Transverse colon (tissue), 4 donors: ENCODE measurements around the gene HOXB1. TPM values are rescaled to one million over a fixed set of nuclear protein-coding genes. Genes with fewer than 3 reads are reported as not detected.
"Not testable (repeated sequence)": the region's sequence is repeated elsewhere in the genome, so short reads cannot be mapped to it uniquely, and the experiment has no call there.

Experiments used
- DNase-seq: peaks from one replicate; pipeline ENCODE4 v3.0.0-alpha.2; 2019
- H3K27ac ChIP-seq, 4 donors: fragments of 200-600 bp; sonication (generic); 2 replicates each; pipeline ENCODE4 v1.5.1; 2016 to 2018; ENCODE audit warnings: inconsistent platforms in 4 of 4
- H3K27me3 ChIP-seq: fragments of 200-600 bp; sonication (generic); 2 replicates; pipeline ENCODE4 v1.5.1; 2017; ENCODE audit warnings: inconsistent platforms
- H3K36me3 ChIP-seq, 4 donors: fragments of 200-600 bp; sonication (generic); 2 replicates each; pipeline ENCODE4 v1.5.1; 2017 to 2019; ENCODE audit warnings: inconsistent platforms in 4 of 4
- H3K4me1 ChIP-seq, 4 donors: fragments of 200-600 bp; sonication (generic); 2 replicates each; pipeline ENCODE4 v1.5.1; 2017 to 2020; ENCODE audit warnings: inconsistent platforms in 4 of 4
- H3K4me3 ChIP-seq, 4 donors: fragments of 200-600 bp; sonication (generic); 1 replicate in 1 of 4; 2 replicates in 3 of 4; pipeline versions ENCODE4 v1.5.1 to v1.6.1; 2017 to 2019; ENCODE audit warnings: inconsistent platforms in 4 of 4
- H3K9me3 ChIP-seq, 2 donors: fragments of 200-600 bp; sonication (generic); 2 replicates each; pipeline ENCODE4 v1.5.1; 2017 to 2019; ENCODE audit warnings: inconsistent platforms in 2 of 2
- CTCF ChIP-seq, 5 experiments: fragments of 200-600 bp in 3 of 5; fragments of 450-650 bp in 2 of 5; sonication (generic) in 3 of 5; IDR thresholded peaks; 1 replicate in 2 of 5; 2 replicates in 3 of 5; pipeline ENCODE4 v1.5.1; 2016 to 2017; ENCODE audit warnings: antibody characterized with exemption in 5 of 5, inconsistent platforms in 3 of 5, mild to moderate bottlenecking in 2 of 5, moderate library complexity in 1 of 5
- EP300 ChIP-seq: sonication (generic); formaldehyde crosslinking; IDR thresholded peaks from one replicate; pipeline ENCODE4 v1.6.1; 2017; ENCODE audit warnings: antibody characterized with exemption, low read depth
- POLR2A ChIP-seq: fragments of 450-650 bp; IDR thresholded peaks from one replicate; pipeline ENCODE4 v1.6.1; 2016; ENCODE audit warnings: antibody characterized with exemption, mild to moderate bottlenecking, moderate library complexity
- POLR2AphosphoS5 ChIP-seq, 3 donors: sonication (generic); formaldehyde crosslinking; IDR thresholded peaks; one replicate each; pipeline ENCODE4 v1.6.1; 2016; ENCODE audit warnings: antibody characterized with exemption in 3 of 3
- WGBS, 2 donors: methylation state at CpG; one replicate each; pipeline ENCODE4 v1.1.5; 2018; ENCODE audit warnings: low coverage in 1 of 2; 5-methylcytosine and 5-hydroxymethylcytosine counted together
- in situ Hi-C, 4 donors: fragments of 200-750 bp; cut with MboI; loops; one replicate each; pipeline versions ENCODE4 v1.15.0 to v1.15.1; 2017; ENCODE audit warnings: low sequenced_read_pairs in 3 of 4, low pct_ligation_motif_present in 1 of 4, low pct_unique_long_range_greater_than_20kb in 1 of 4
- intact Hi-C: fragments of 100-400 bp; cut with DNase I; formaldehyde crosslinking; loops from one replicate; pipeline ENCODE4 v1.15.1; 2023; ENCODE audit warnings: low total_unique reads
- total RNA-seq, 4 donors: library from RNA; depleted of rRNA; stranded (reverse); fragments of >200 nt; gene quantifications; one replicate each; pipeline ENCODE4 v1.1.0, GENCODE V29; 2016

Gene HOXB1
- total RNA-seq, 4 donors from 2014 or later: not detected

- Histone ChIP-seq H3K27me3 (peaks cover 19% of the 10 kb centered on the region), H3K4me1 (peaks cover 0 to 5% (median 2%) of the 10 kb centered on the region in 4 donors), H3K9me3 (no peaks in the 10 kb centered on the region), H3K27ac (peak overlapping the region in 2 of 4 donors; percentile 17 to 22), H3K4me3 (no peak overlapping the region), H3K36me3 (no peaks in the 10 kb centered on the region)
- in situ Hi-C loops (no loop called here), intact Hi-C loops (no loop called here)
- WGBS, 2 donors: 67 to 72% methylated on average over 3 to 6 of the region's 6 CpGs
- DNase-seq: no peak
- no peak for TF ChIP-seq EP300
- no peak for TF ChIP-seq POLR2A
- TF ChIP-seq POLR2AphosphoS5 (IDR thresholded peaks at IDR 0.05): no peak
- TF ChIP-seq CTCF (IDR thresholded peaks at IDR 0.05): no peak
Observed at GRCh38 chr17:48513666-48514455, 16.9 kb downstream of the HOXB1 start.

GRCh38 chr17:48513097-48513496 is 17.7 kb downstream of the HOXB1 start:
- WGBS, 2 donors: 34 to 45% methylated on average over 7 of the region's 7 CpGs
- intact Hi-C loops (no loop called here), in situ Hi-C loops (no loop called here)
- no peaks in the 10 kb centered on the region for H3K9me3 ChIP-seq
- H3K4me3 ChIP-seq: no peak overlapping the region
- TF ChIP-seq CTCF (IDR thresholded peaks at IDR 0.05) (no peak), POLR2A (no peak), POLR2AphosphoS5 (IDR thresholded peaks at IDR 0.05) (no peak)
- H3K27me3 ChIP-seq: peaks cover 19% of the 10 kb centered on the region
- H3K4me1 ChIP-seq: peaks cover 0 to 5% (median 2%) of the 10 kb centered on the region in 4 donors
- H3K27ac ChIP-seq: peak overlapping the region in 2 of 4 donors; percentile 17 to 22
- H3K36me3 ChIP-seq: no peaks in the 10 kb centered on the region
- DNase-seq: no peak

- Histone ChIP-seq H3K9me3 (no peaks in the 10 kb centered on the region), H3K4me3 (no peak overlapping the region), H3K27ac (no peak overlapping the region), H3K4me1 (peaks cover 0 to 4% (median 2%) of the 10 kb centered on the region in 4 donors), H3K36me3 (no peaks in the 10 kb centered on the region), H3K27me3 (peaks cover 13% of the 10 kb centered on the region)
- in situ Hi-C loops: no loop called here
- WGBS, 2 donors: 74 to 82% methylated on average over 7 of the region's 7 CpGs
- no peak for DNase-seq
- TF ChIP-seq POLR2AphosphoS5 (IDR thresholded peaks at IDR 0.05) (no peak), CTCF (IDR thresholded peaks at IDR 0.05) (no peak), POLR2A (no peak), EP300 (no peak)
- intact Hi-C loops: no loop called here
Observed at GRCh38 chr17:48510761-48511604, 19.8 kb downstream of the HOXB1 start.

GRCh38 chr17:48510381-48510760 is 20.4 kb downstream of the HOXB1 start:
- no peaks in the 10 kb centered on the region for H3K9me3 ChIP-seq
- H3K4me1 ChIP-seq: peaks cover 0 to 9% (median 6%) of the 10 kb centered on the region in 4 donors
- WGBS, 2 donors: 70 to 91% methylated on average over 1 to 2 of the region's 2 CpGs
- no peaks in the 10 kb centered on the region for H3K36me3 ChIP-seq
- no peak for DNase-seq
- no peak overlapping the region for H3K27ac ChIP-seq
- in situ Hi-C loops: no loop called here
- TF ChIP-seq CTCF (IDR thresholded peaks at IDR 0.05) (no peak), POLR2A (no peak), EP300 (no peak), POLR2AphosphoS5 (IDR thresholded peaks at IDR 0.05) (no peak)
- intact Hi-C loops: no loop called here
- H3K4me3 ChIP-seq: no peak overlapping the region
- H3K27me3 ChIP-seq: peaks cover 13% of the 10 kb centered on the region

GRCh38 chr17:48509708-48510107 is 21.1 kb downstream of the HOXB1 start:
- in situ Hi-C loops, H3K9me3 ChIP-seq, DNase-seq, H3K27ac ChIP-seq, H3K4me3 ChIP-seq, H3K36me3 ChIP-seq, intact Hi-C loops: not testable (repeated sequence)
- peaks cover 10% of the 10 kb centered on the region for H3K27me3 ChIP-seq
- 95 to 100% methylated on average over 1 to 7 of the region's 7 CpGs for WGBS, 2 donors
- peaks cover 0 to 14% (median 6%) of the 10 kb centered on the region in 4 donors for H3K4me1 ChIP-seq
